Measurements from ENCODE around the gene CAPN15. TPM values are rescaled to one million over a fixed set of nuclear protein-coding genes. Genes with fewer than 3 reads are reported as not detected.

Gene CAPN15
- total and polyA plus RNA-seq, 9 of the 15 experiments (the other 6 are each of a cell fraction or from before 2014, with no cell fraction given) = 0.62 to 111 (median 14.2) TPM

GRCh38 chr16:586645-587590 lies 59.4 kb downstream of the CAPN15 start:
- peaks cover 17% of the 10 kb centered on the region for H4K20me1 ChIP-seq (replicated peaks; ENCODE audit: control insufficient read depth, insufficient read depth, low read length)
- ATAC-seq (no peak), FAIRE-seq (no peak), DNase-seq (ENCODE audit: extremely low read depth in 1 of 4, low spot score in 3 of 4) (no peak)
- ChIA-PET CTCF (ENCODE audit: low intra/inter-chr PET ratio) (no interaction called here), POLR2A (interaction anchor here (0.6 to 1.5 kb wide), 7 partner anchors 8 to 149 kb away, joined by 3 to 6 read pairs (median 3); partner anchors contain the start of gene METTL26)
- H3K27me3 ChIP-seq (ENCODE audit: control insufficient read depth in 2 of 2, insufficient read depth in 2 of 2, low read length in 2 of 2) = no peaks in the 10 kb centered on the region
- H3K27ac ChIP-seq (ENCODE audit: extremely low read depth, low read depth, low read length) = 0 out of 3 replicates have a peak overlapping the region, but pooled peaks have one; percentile 91
- no TSS peak for BruUV-seq (replicated peaks)
- WGBS (ENCODE audit: insufficient coverage, low coverage, missing lambda C conversion rate) = 80% methylated on average over 14 of the region's 14 CpGs
- H3K4me1 ChIP-seq (replicated peaks in 1 of 2; ENCODE audit: control insufficient read depth in 2 of 2, insufficient read depth in 2 of 2, low read length in 2 of 2) = peaks cover 18 to 80% of the 10 kb centered on the region in 2 experiments; a peak in 4 of 5 replicates
- H3K9ac ChIP-seq (ENCODE audit: insufficient read depth in 1 of 2, low read depth in 2 of 2, low read length in 2 of 2) = peak overlapping the region; percentile 82 to 88; a peak in 3 of 4 replicates
- no peak overlapping the region for H3K4me3 ChIP-seq
- H3K36me3 ChIP-seq (ENCODE audit: control insufficient read depth, insufficient read depth, low read length) = peaks cover 7% of the 10 kb centered on the region; the same call in 1 of the 3 replicates
- peaks cover 40% of the 10 kb centered on the region for H3K79me2 ChIP-seq (ENCODE audit: control insufficient read depth, insufficient read depth, low read length)
- peak overlapping the region; percentile 12 for H3K4me2 ChIP-seq (ENCODE audit: insufficient read depth, low read length)
- intact Hi-C loops (cut with micrococcal nuclease) = no loop called here
- in situ Hi-C loops (cut with MboI) = no loop called here
- no peaks in the 10 kb centered on the region for H3K9me3 ChIP-seq (replicated peaks; ENCODE audit: control insufficient read depth, insufficient read depth, low read depth, low read length)
- no peak overlapping the region for H2AFZ ChIP-seq (ENCODE audit: low read depth, low read length)
- H3K9me1 ChIP-seq (ENCODE audit: control insufficient read depth, insufficient read depth, low read length) = peaks cover 8% of the 10 kb centered on the region
- peak; percentile 58 for TF ChIP-seq SUPT5H (IDR thresholded peaks at IDR 0.05)
- TF ChIP-seq POLR2AphosphoS2 (IDR thresholded peaks at IDR 0.05; ENCODE audit: low read length) = peak; percentile 85
- TF ChIP-seq SMARCA4 (IDR thresholded peaks at IDR 0.05) = no peak
- no peak for TF ChIP-seq ERF (CRISPR knock-in tag; IDR thresholded peaks at IDR 0.05)
- peak; percentile 94 for TF ChIP-seq NFIC (IDR thresholded peaks at IDR 0.05)
- no peak for TF ChIP-seq ATF2 (CRISPR knock-in tag; IDR thresholded peaks at IDR 0.05)
- TF ChIP-seq POLR2A (conservative IDR thresholded peaks at IDR 0.05) = peak; percentile 49
- TF ChIP-seq MTA3 (IDR thresholded peaks at IDR 0.05; ENCODE audit: borderline replicate concordance) = 0 out of 2 replicates have a peak, but pooled peaks have one; percentile 33
- TF ChIP-seq SAP30 (IDR thresholded peaks at IDR 0.05; ENCODE audit: borderline replicate concordance, insufficient read depth, low read depth, low read length, poor library complexity, severe bottlenecking) = no peak
- TF ChIP-seq SP1 (CRISPR knock-in tag; IDR thresholded peaks at IDR 0.05) = peak; percentile 35; the same call in 1 of the 2 replicates
- no peak for TF ChIP-seq EZH2 (IDR thresholded peaks at IDR 0.05; ENCODE audit: borderline replicate concordance, low read depth, low read length)
- TF ChIP-seq NFIX (CRISPR knock-in tag; IDR thresholded peaks at IDR 0.05; ENCODE audit: low read depth) = peak; percentile 31; the same call in 1 of the 2 replicates
- no peak for TF ChIP-seq ZNF695 (CRISPR knock-in tag; IDR thresholded peaks at IDR 0.05)
- peak; percentile 25; the same call in 1 of the 2 replicates for TF ChIP-seq ZC3H4 (CRISPR knock-in tag; IDR thresholded peaks at IDR 0.05; ENCODE audit: borderline replicate concordance)
- TF ChIP-seq KDM5B (IDR thresholded peaks at IDR 0.05; ENCODE audit: insufficient replicate concordance, low read depth, low read length) = peak; percentile 34
- TF ChIP-seq ZNF766 (CRISPR knock-in tag; conservative IDR thresholded peaks at IDR 0.05) = no peak
- TF ChIP-seq XRCC5 (IDR thresholded peaks at IDR 0.05; ENCODE audit: low read depth, low read length) = no peak
- TF ChIP-seq STAG1 (CRISPR knock-in tag; IDR thresholded peaks at IDR 0.05; ENCODE audit: borderline replicate concordance) = 0 out of 2 replicates have a peak, but pooled peaks have one; percentile 4
- TF ChIP-seq POLR2G (IDR thresholded peaks at IDR 0.05; ENCODE audit: low read depth, low read length) = peak; percentile 75
- no peak for TF ChIP-seq ZNF79 (CRISPR knock-in tag; IDR thresholded peaks at IDR 0.05; ENCODE audit: low read depth)
- TF ChIP-seq POLR2AphosphoS5 (IDR thresholded peaks at IDR 0.05; ENCODE audit: control insufficient read depth, insufficient read depth, low read depth, low read length) = peak; percentile 54; the same call in 1 of the 2 replicates
- TF ChIP-seq CEBPB (tag; IDR thresholded peaks at IDR 0.05) = no peak

Measured in K562 (cell line).